Stomach (tissue), 9 donors: ENCODE results near the gene STEAP1. TPM values are rescaled to one million over a fixed set of nuclear protein-coding genes. Genes with fewer than 3 reads are reported as not detected.
A peak's percentile ranks its signal among the peaks of the same experiment; 100 is the strongest.

Experiments
- DNase-seq, 2 donors: peaks; one replicate each; pipeline versions ENCODE4 v3.0.0 to v3.0.0-alpha.2; 2013 to 2019
- H3K27ac ChIP-seq, 5 donors: fragments of 200-600 bp in 4 of 5; sonication (generic) in 4 of 5; one replicate each; pipeline ENCODE4 v1.5.1; 2013 to 2019; ENCODE audit warnings: mild to moderate bottlenecking in 1 of 5, moderate library complexity in 1 of 5
- H3K27me3 ChIP-seq, 3 donors: fragments of 200-600 bp; sonication (generic); one replicate each; pipeline ENCODE4 v1.5.1; 2017 to 2019; ENCODE audit warnings: mixed run types in 1 of 3
- H3K36me3 ChIP-seq, 4 donors: fragments of 200-600 bp; sonication (generic); 1 replicate in 3 of 4; 2 replicates in 1 of 4; pipeline ENCODE4 v1.5.1; 2016 to 2019
- H3K4me1 ChIP-seq, 4 donors: fragments of 200-600 bp; sonication (generic); one replicate each; pipeline ENCODE4 v1.5.1; 2016 to 2019
- H3K4me3 ChIP-seq, 4 donors: fragments of 200-600 bp; sonication (generic) in 3 of 4; one replicate each; pipeline ENCODE4 v1.5.1; 2016 to 2019; ENCODE audit warnings: mild to moderate bottlenecking in 1 of 4
- H3K9me3 ChIP-seq, 4 donors: fragments of 200-600 bp; sonication (generic); one replicate each; pipeline ENCODE4 v1.5.1; 2016 to 2019
- EP300 ChIP-seq: sonication (generic); formaldehyde crosslinking; IDR thresholded peaks from one replicate; pipeline ENCODE4 v1.6.1; 2017; ENCODE audit warnings: antibody characterized with exemption
- POLR2A ChIP-seq, 4 donors: fragments of 450-650 bp; IDR thresholded peaks; one replicate each; pipeline ENCODE4 v1.6.1; 2016; ENCODE audit warnings: antibody characterized with exemption in 4 of 4, control low read depth in 2 of 4, mild to moderate bottlenecking in 1 of 4, moderate library complexity in 1 of 4
- POLR2AphosphoS5 ChIP-seq, 3 donors: sonication (generic); formaldehyde crosslinking; IDR thresholded peaks; one replicate each; pipeline ENCODE4 v1.6.1; 2016; ENCODE audit warnings: antibody characterized with exemption in 3 of 3
- WGBS, 5 donors: extraction: QIAGEN DNeasy Blood & Tissue Kit in 3 of 5; methylation state at CpG; one replicate each; pipeline versions ENCODE4 v1.1.5 to v1.1.7; 2013 to 2018; 5-methylcytosine and 5-hydroxymethylcytosine counted together
- intact Hi-C: fragments of 100-400 bp; cut with DNase I; formaldehyde crosslinking; loops from one replicate; pipeline ENCODE4 v1.15.1; 2023; ENCODE audit warnings: low total_unique reads
- polyA plus RNA-seq, 3 donors: library from polyadenylated mRNA; stranded (reverse); fragments of 200-250 nt; gene quantifications; one replicate each; pipeline ENCODE4 v1.2.3, GENCODE V29; 2013
- total RNA-seq, 5 donors: library from RNA; depleted of rRNA; stranded (reverse); fragments of >200 nt; gene quantifications; one replicate each; pipeline versions ENCODE4 v1.1.0 to v1.2.3, GENCODE V29; 2014 to 2016
- TF ChIP-seq, protein P1 (sequence below), 7 experiments: fragments of 450-650 bp in 4 of 7; fragments of 200-600 bp in 3 of 7; sonication (generic) in 3 of 7; IDR thresholded peaks; one replicate each; pipeline ENCODE4 v1.5.1; 2016 to 2019; ENCODE audit warnings: antibody characterized with exemption in 7 of 7, control low read depth in 2 of 7, mild to moderate bottlenecking in 1 of 7
- donor health status: healthy with polysubstance abuse.
- donor health status: Bipolar disorder and iron deficiency.
- donor health status: healthy.

The STEAP1 gene
- total and polyA plus RNA-seq, 8 donors = 1.8 to 9.2 (median 4.6) TPM; not detected in 1

DNA sequence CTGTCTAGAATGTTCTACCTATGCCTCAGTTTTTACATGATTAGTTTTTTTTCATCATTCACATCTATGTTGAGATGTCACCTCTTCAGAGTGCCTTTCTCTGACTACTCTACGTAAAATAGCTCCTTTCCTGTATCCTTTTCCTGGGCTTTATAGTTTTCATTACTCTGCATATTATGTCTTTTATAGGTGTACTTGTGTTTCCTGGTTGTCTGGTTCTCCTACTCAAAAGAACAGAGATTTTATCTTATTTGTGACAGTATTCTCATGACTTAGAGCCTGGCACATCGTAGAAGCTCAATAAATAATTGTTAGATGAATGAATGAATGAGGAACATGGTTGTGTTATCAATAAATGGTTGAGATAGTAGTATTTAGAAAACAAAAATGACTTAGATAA is 17.9 kb downstream of the STEAP1 start:
- H3K27me3 ChIP-seq = no peaks in the 10 kb centered on the region
- no peak for DNase-seq
- intact Hi-C loops = no loop called here
- H3K9me3 ChIP-seq = peaks cover 0 to 5% (median 2%) of the 10 kb centered on the region in 4 donors
- WGBS, 5 donors = 73 to 85% (median 77%) methylated on average over 2 of the region's 2 CpGs
- H3K36me3 ChIP-seq = no peaks in the 10 kb centered on the region
- no peak for TF ChIP-seq POLR2A (IDR thresholded peaks at IDR 0.05)
- no peak for TF ChIP-seq POLR2AphosphoS5 (IDR thresholded peaks at IDR 0.05)
- TF ChIP-seq, protein P1, sequence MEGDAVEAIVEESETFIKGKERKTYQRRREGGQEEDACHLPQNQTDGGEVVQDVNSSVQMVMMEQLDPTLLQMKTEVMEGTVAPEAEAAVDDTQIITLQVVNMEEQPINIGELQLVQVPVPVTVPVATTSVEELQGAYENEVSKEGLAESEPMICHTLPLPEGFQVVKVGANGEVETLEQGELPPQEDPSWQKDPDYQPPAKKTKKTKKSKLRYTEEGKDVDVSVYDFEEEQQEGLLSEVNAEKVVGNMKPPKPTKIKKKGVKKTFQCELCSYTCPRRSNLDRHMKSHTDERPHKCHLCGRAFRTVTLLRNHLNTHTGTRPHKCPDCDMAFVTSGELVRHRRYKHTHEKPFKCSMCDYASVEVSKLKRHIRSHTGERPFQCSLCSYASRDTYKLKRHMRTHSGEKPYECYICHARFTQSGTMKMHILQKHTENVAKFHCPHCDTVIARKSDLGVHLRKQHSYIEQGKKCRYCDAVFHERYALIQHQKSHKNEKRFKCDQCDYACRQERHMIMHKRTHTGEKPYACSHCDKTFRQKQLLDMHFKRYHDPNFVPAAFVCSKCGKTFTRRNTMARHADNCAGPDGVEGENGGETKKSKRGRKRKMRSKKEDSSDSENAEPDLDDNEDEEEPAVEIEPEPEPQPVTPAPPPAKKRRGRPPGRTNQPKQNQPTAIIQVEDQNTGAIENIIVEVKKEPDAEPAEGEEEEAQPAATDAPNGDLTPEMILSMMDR (IDR thresholded peaks at IDR 0.05) = no peak
- TF ChIP-seq EP300 = no peak
- no peaks in the 10 kb centered on the region for H3K4me1 ChIP-seq
- no peak overlapping the region for H3K27ac ChIP-seq
- H3K4me3 ChIP-seq = no peak overlapping the region

GRCh38 chr7:90172624-90173023 is 18.4 kb downstream of the STEAP1 start:
- no peaks in the 10 kb centered on the region for H3K4me1 ChIP-seq
- TF ChIP-seq, protein P1 (IDR thresholded peaks at IDR 0.05) = no peak
- TF ChIP-seq POLR2AphosphoS5 (IDR thresholded peaks at IDR 0.05) = no peak
- no peak for TF ChIP-seq EP300
- no peak for TF ChIP-seq POLR2A (IDR thresholded peaks at IDR 0.05)
- DNase-seq = no peak
- H3K27ac ChIP-seq = peak overlapping the region in 1 of 5 donors; percentile 9
- 58 to 78% (median 74%) methylated on average over 6 of the region's 6 CpGs for WGBS, 5 donors
- H3K4me3 ChIP-seq = no peak overlapping the region
- no peaks in the 10 kb centered on the region for H3K27me3 ChIP-seq
- peaks cover 0 to 5% (median 2%) of the 10 kb centered on the region in 4 donors for H3K9me3 ChIP-seq
- H3K36me3 ChIP-seq = no peaks in the 10 kb centered on the region
- intact Hi-C loops = no loop called here

DNA sequence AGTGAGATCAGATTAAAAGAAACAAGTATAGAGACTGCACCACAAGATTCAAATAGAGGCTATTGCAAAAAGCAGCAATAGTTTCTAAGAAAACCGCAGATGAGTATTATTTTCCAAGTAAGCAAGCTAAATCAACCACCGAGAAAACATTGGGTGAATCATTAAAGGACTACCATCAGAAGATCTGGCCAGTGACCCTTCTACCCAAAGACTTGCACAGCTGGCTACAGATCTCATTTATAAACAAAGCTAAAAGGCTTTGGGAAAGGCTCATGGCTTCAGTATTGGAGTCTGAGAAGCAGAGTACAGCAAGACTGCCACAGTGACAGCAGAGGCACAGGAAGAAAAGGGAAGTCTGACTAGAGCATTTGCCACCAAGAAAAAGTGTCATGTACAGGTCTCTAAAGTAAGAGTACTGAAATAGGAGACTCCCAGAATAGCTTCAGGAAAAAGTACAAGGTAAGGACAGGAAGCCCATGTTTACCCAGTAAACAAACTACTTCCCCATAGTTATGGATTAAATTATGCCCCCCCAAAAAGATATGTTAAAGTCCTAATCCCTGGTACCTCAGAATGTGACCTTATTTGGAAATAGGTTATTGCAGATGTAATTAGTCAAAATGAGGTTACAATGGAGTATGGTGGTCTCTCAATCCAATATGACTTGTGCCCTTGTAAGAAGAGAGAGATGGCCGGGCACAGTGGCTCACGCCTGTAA is 19.0 kb downstream of the STEAP1 start:
- Histone ChIP-seq H3K27ac (peak overlapping the region in 2 of 5 donors; percentile 9), H3K36me3 (no peaks in the 10 kb centered on the region), H3K27me3 (no peaks in the 10 kb centered on the region), H3K9me3 (peaks cover 0 to 5% (median 2%) of the 10 kb centered on the region in 4 donors), H3K4me1 (no peaks in the 10 kb centered on the region), H3K4me3 (no peak overlapping the region)
- 56 to 71% (median 61%) methylated on average over 4 of the region's 4 CpGs for WGBS, 5 donors
- no peak for DNase-seq
- TF ChIP-seq, protein P1 (IDR thresholded peaks at IDR 0.05) = no peak
- peak in 1 of 3 donors; percentile 37 for TF ChIP-seq POLR2AphosphoS5 (IDR thresholded peaks at IDR 0.05)
- intact Hi-C loops = no loop called here

- H3K36me3 ChIP-seq = no peaks in the 10 kb centered on the region
- WGBS, 5 donors = 68 to 96% (median 83%) methylated on average over 4 of the region's 4 CpGs
- no peaks in the 10 kb centered on the region for H3K27me3 ChIP-seq
- intact Hi-C loops = no loop called here
- H3K4me3 ChIP-seq = no peak overlapping the region
- peaks cover 0 to 5% (median under 1%) of the 10 kb centered on the region in 4 donors for H3K9me3 ChIP-seq
- H3K27ac ChIP-seq = no peak overlapping the region
- DNase-seq = no peak
- no peak for TF ChIP-seq EP300
- TF ChIP-seq POLR2A (IDR thresholded peaks at IDR 0.05) = no peak
- TF ChIP-seq POLR2AphosphoS5 (IDR thresholded peaks at IDR 0.05) = no peak
- TF ChIP-seq, protein P1 (IDR thresholded peaks at IDR 0.05) = no peak
- peaks cover 0 to 19% (median 0%) of the 10 kb centered on the region in 4 donors for H3K4me1 ChIP-seq
Observed at GRCh38 chr7:90175667-90176066, 21.4 kb downstream of the STEAP1 start.
